OCI-LY7 (cell line): ENCODE measurements around the gene ADARB2.

Experiments used
- EZH2phosphoT487 ChIP-seq: fragments of 200-600 bp; sonication (generic); IDR thresholded peaks from 2 replicates; pipeline ENCODE4 v1.6.1; 2018; ENCODE audit warnings: low read depth, borderline replicate concordance, mild to moderate bottlenecking, mixed run types, antibody characterized with exemption, low read length, moderate library complexity, mixed read lengths
- TF ChIP-seq, protein P1 (sequence below): fragments of 200-600 bp; sonication (generic); conservative IDR thresholded peaks from 2 replicates; pipeline ENCODE4 v1.5.1; 2014; ENCODE audit warnings: mild to moderate bottlenecking, antibody characterized with exemption, low read length, moderate library complexity, mixed read lengths

DNA sequence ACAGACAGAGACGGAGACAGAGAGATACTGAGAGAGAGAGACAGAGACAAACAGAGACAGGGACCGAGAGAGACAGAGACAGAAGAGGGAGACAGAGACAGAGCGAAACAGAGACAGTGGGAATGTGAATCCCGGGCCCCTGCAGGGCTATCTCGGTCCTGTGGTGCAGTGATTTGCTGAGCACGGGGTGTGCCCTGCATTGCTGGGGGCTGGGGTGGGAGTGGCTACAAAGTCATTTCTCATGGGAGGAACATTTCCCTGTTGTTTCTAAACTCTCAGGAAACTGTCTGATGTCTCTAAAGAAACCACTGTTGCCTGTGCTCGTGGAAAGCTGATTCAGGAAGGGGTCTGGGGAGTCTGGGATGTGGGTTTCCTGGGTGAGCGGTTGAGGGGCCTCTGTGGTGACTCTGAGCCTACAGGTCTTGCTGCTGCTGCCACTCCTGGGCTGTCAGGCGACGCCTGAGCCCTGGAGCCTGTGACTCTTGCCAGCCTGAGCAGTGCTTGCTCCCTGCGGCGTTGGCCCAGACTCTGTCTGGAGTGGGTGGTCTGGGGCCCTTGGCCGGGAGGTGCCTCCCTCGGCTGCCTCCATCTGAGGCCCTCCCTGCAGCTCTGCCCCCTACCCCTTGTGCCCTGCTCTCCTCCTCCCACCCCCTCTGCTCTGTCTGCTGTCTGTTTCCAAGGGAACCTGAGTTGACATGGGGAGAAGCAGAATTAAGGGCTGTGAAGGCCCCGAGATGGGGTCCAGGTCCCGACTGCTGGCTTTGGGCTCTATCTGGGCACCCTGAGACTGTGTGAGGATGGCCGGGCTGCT, 389.2 kb downstream of the ADARB2 start:
- TF ChIP-seq, protein P1, sequence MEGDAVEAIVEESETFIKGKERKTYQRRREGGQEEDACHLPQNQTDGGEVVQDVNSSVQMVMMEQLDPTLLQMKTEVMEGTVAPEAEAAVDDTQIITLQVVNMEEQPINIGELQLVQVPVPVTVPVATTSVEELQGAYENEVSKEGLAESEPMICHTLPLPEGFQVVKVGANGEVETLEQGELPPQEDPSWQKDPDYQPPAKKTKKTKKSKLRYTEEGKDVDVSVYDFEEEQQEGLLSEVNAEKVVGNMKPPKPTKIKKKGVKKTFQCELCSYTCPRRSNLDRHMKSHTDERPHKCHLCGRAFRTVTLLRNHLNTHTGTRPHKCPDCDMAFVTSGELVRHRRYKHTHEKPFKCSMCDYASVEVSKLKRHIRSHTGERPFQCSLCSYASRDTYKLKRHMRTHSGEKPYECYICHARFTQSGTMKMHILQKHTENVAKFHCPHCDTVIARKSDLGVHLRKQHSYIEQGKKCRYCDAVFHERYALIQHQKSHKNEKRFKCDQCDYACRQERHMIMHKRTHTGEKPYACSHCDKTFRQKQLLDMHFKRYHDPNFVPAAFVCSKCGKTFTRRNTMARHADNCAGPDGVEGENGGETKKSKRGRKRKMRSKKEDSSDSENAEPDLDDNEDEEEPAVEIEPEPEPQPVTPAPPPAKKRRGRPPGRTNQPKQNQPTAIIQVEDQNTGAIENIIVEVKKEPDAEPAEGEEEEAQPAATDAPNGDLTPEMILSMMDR, result no peak
- no peak for TF ChIP-seq EZH2phosphoT487
